KMS-11 (cell line): ENCODE data around the gene FGF12.

Experiments used
- H2AFZ ChIP-seq: fragments of 200-600 bp; sonication (generic); 2 replicates; pipeline ENCODE4 v1.6.1; 2016; ENCODE audit warnings: antibody characterized with exemption, mixed run types, low read depth
- H3K27ac ChIP-seq: fragments of 200-600 bp; sonication (generic); 2 replicates; pipeline ENCODE4 v1.6.1; 2016; ENCODE audit warnings: mild to moderate bottlenecking, mixed run types
- H3K27me3 ChIP-seq: fragments of 200-600 bp; sonication (generic); 2 replicates; pipeline ENCODE4 v1.6.1; 2017; ENCODE audit warnings: mild to moderate bottlenecking, low read depth, mixed run types, moderate library complexity; ENCODE audit not compliant: insufficient read depth
- H3K36me3 ChIP-seq: fragments of 200-600 bp; sonication (generic); 2 replicates; pipeline ENCODE4 v1.6.1; 2017; ENCODE audit warnings: mild to moderate bottlenecking, mixed run types; ENCODE audit not compliant: insufficient read depth
- H3K4me1 ChIP-seq: fragments of 200-600 bp; sonication (generic); 2 replicates; pipeline ENCODE4 v1.6.1; 2016; ENCODE audit warnings: mild to moderate bottlenecking, low read depth, mixed run types; ENCODE audit not compliant: poor library complexity, severe bottlenecking
- H3K4me2 ChIP-seq: fragments of 200-600 bp; sonication (generic); 2 replicates; pipeline ENCODE4 v1.7.0; 2016; ENCODE audit warnings: mild to moderate bottlenecking, mixed run types
- H3K4me3 ChIP-seq: fragments of 200-600 bp; sonication (generic); IDR thresholded peaks from 2 replicates; pipeline ENCODE4 v1.6.1; 2017; ENCODE audit warnings: low read depth, low read length, mixed read lengths; ENCODE audit not compliant: insufficient read depth
- H3K79me2 ChIP-seq: fragments of 200-600 bp; sonication (generic); 2 replicates; pipeline ENCODE4 v1.6.1; 2016; ENCODE audit warnings: low read depth, mixed run types; ENCODE audit not compliant: insufficient read depth
- H3K9ac ChIP-seq: fragments of 200-600 bp; sonication (generic); 2 replicates; pipeline ENCODE4 v1.6.1; 2016; ENCODE audit warnings: mild to moderate bottlenecking, mixed run types
- H4K20me1 ChIP-seq: fragments of 200-600 bp; sonication (generic); 2 replicates; pipeline ENCODE4 v1.6.1; 2016; ENCODE audit warnings: mild to moderate bottlenecking, mixed run types; ENCODE audit not compliant: insufficient read depth
- CTCF ChIP-seq: fragments of 200-600 bp; sonication (generic); conservative IDR thresholded peaks from 2 replicates; pipeline ENCODE4 v1.6.1; 2017; ENCODE audit warnings: low read depth, mild to moderate bottlenecking, antibody characterized with exemption, low read length, moderate library complexity, mixed read lengths

Gene FGF12

DNA sequence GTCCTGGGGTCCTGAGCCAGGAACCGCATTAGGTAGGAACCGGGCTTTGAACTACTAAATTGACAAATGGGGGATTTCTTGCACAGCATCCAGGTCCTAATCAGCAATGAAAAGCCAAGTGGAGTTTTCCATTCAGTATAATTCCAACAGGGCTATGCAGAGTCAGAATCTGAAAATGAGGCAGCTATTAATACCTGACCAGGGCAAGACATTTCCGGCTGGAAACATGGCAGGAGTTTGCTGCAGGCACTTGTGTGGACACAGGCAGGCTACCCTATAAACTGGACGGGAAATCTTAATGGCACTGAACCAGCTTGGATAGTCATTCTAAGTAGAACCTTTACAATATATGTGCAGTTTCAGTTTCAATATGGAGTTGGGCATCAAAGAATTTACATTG is 553.1 kb downstream of the FGF12 start:
- no peak for TF ChIP-seq CTCF
- H2AFZ ChIP-seq = no peak overlapping the region
- no peaks in the 10 kb centered on the region for H3K79me2 ChIP-seq
- no peak overlapping the region for H3K4me3 ChIP-seq
- no peaks in the 10 kb centered on the region for H3K4me1 ChIP-seq
- no peak overlapping the region for H3K9ac ChIP-seq
- no peak overlapping the region for H3K4me2 ChIP-seq
- H3K27ac ChIP-seq = no peak overlapping the region
- no peaks in the 10 kb centered on the region for H3K27me3 ChIP-seq
- no peaks in the 10 kb centered on the region for H3K36me3 ChIP-seq
- H4K20me1 ChIP-seq = no peaks in the 10 kb centered on the region

DNA sequence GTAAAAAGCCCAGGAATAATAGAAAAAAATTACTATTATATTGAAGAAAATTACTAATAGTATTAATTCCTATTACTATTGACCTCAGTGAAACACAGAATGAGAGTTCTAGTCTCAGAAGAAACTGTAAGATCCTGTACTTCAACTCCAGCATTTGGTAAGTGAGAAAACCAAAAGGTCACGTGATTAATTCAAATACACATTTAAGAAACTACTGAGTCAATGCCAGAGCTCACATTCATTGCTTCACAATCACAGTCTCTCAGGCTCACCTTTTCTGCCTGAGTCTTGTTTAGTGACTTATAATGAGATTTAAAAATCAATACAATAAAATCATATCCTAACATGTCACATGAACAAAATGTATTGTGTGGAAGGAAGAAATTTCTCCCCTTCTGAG is 556.1 kb downstream of the FGF12 start:
- Histone ChIP-seq H3K4me1 (no peaks in the 10 kb centered on the region), H3K27ac (no peak overlapping the region), H4K20me1 (no peaks in the 10 kb centered on the region), H3K79me2 (no peaks in the 10 kb centered on the region), H3K4me3 (no peak overlapping the region), H3K4me2 (no peak overlapping the region), H2AFZ (no peak overlapping the region), H3K27me3 (no peaks in the 10 kb centered on the region), H3K36me3 (no peaks in the 10 kb centered on the region), H3K9ac (no peak overlapping the region)
- no peak for TF ChIP-seq CTCF

DNA sequence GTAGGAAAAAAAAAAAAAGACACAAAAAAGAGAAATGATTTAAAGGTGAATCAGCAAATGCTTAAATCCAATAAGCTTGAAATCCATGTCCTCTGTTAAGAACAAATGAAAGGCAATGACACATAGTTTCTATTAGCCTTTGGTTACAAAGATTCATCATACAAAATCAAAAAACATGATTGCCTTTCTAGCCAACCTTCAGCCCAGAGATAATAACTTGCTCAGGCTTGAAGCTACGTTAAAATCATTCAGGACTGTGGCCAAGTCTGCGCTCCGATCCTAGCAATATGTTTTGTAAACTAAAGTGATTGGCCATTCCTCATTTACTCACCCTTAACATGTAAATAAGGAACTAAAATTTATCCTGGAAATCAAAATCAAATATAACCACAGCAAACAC is 556.7 kb downstream of the FGF12 start:
- Histone ChIP-seq H4K20me1 (no peaks in the 10 kb centered on the region), H3K27ac (no peak overlapping the region), H3K9ac (no peak overlapping the region), H3K36me3 (no peaks in the 10 kb centered on the region), H3K4me3 (no peak overlapping the region), H3K4me2 (no peak overlapping the region), H3K4me1 (no peaks in the 10 kb centered on the region), H3K79me2 (no peaks in the 10 kb centered on the region), H2AFZ (no peak overlapping the region), H3K27me3 (no peaks in the 10 kb centered on the region)
- TF ChIP-seq CTCF = no peak

GRCh38 chr3:192170031-192170430 is 557.3 kb downstream of the FGF12 start:
- H3K79me2 ChIP-seq = no peaks in the 10 kb centered on the region
- H4K20me1 ChIP-seq = no peaks in the 10 kb centered on the region
- no peak for TF ChIP-seq CTCF
- H3K4me3 ChIP-seq = no peak overlapping the region
- H3K36me3 ChIP-seq = no peaks in the 10 kb centered on the region
- no peak overlapping the region for H3K27ac ChIP-seq
- H3K4me1 ChIP-seq = no peaks in the 10 kb centered on the region
- H3K9ac ChIP-seq = no peak overlapping the region
- H2AFZ ChIP-seq = no peak overlapping the region
- no peak overlapping the region for H3K4me2 ChIP-seq
- no peaks in the 10 kb centered on the region for H3K27me3 ChIP-seq
